A549 (cell line): ENCODE results near the gene WNT7A. TPM values are rescaled to one million over a fixed set of nuclear protein-coding genes. Genes with fewer than 3 reads are reported as not detected.
A peak's percentile ranks its signal among the peaks of the same experiment; 100 is the strongest.

Experiments
- ATAC-seq, 2 experiments: fragments of 200-7000 bp in 1 of 2; fragments of >200 bp in 1 of 2; cut with Nextera tagmentation in 1 of 2; cut with Tn5 transposase in 1 of 2; 3 replicates each; pipeline versions ENCODE4 v1.8.0 to v1.9.1; 2018 to 2020; ENCODE audit warnings: mild to moderate bottlenecking in 1 of 2, moderate library complexity in 1 of 2
- CTCF ChIA-PET: fragments of 300-600 bp; sonication (Branson Sonifier 250); formaldehyde crosslinking; extraction: SDS; loops from one replicate; lab custom pipeline; 2021; ENCODE audit warnings: antibody characterized with exemption, inconsistent platforms; lab: Yijun Ruan, JAX
- POLR2A ChIA-PET: fragments of 350-600 bp; formaldehyde crosslinking; extraction: SDS; loops from one replicate; lab custom pipeline; 2021; ENCODE audit warnings: antibody characterized with exemption, inconsistent platforms; lab: Yijun Ruan, JAX
- DNase-seq, 2 experiments: peaks; one replicate each; pipeline versions ENCODE4 v3.0.0 to v3.0.0-alpha.2; 2011 to 2016; ENCODE audit warnings: low read depth in 1 of 2, low spot score in 1 of 2
- FAIRE-seq: peaks from 2 replicates; lab custom pipeline; 2011; peaks lifted over from hg19 to GRCh38; lab: Jason Lieb, UNC
- H3K27ac ChIP-seq, 2 experiments: fragments of >200 bp; sonication (Bioruptor Twin); formaldehyde crosslinking; 3 replicates each; pipeline ENCODE4 v1.5.1; 2016 to 2017
- H3K4me1 ChIP-seq: fragments of >200 bp; sonication (Bioruptor Twin); formaldehyde crosslinking; 3 replicates; pipeline ENCODE4 v1.6.1; 2016
- H3K4me2 ChIP-seq: fragments of >200 bp; sonication (Bioruptor Twin); formaldehyde crosslinking; 3 replicates; pipeline ENCODE4 v1.6.1; 2016
- H3K4me3 ChIP-seq: fragments of >200 bp; sonication (Bioruptor Twin); formaldehyde crosslinking; 3 replicates; pipeline ENCODE4 v1.5.1; 2016
- H3K9me3 ChIP-seq: fragments of >200 bp; sonication (Bioruptor Twin); formaldehyde crosslinking; 3 replicates; pipeline ENCODE4 v1.6.1; 2016
- CBX2 ChIP-seq: fragments of 200-600 bp; sonication (generic); IDR thresholded peaks from 2 replicates; pipeline ENCODE4 v1.6.1; 2016; ENCODE audit warnings: low read depth, mild to moderate bottlenecking, borderline replicate concordance
- CBX8 ChIP-seq: fragments of 200-600 bp; sonication (generic); IDR thresholded peaks from 2 replicates; pipeline ENCODE4 v1.6.1; 2016
- HDAC2 ChIP-seq: fragments of 200-600 bp; sonication (generic); IDR thresholded peaks from 2 replicates; pipeline ENCODE4 v1.6.1; 2016
- JUNB ChIP-seq: fragments of >200 bp; sonication (Bioruptor Twin); formaldehyde crosslinking; IDR thresholded peaks from 2 replicates; pipeline ENCODE4 v1.6.1; 2016
- MAFK ChIP-seq: fragments of 450-650 bp; IDR thresholded peaks from 2 replicates; pipeline ENCODE4 v1.6.1; 2014; ENCODE audit not compliant: partially characterized antibody
- NFE2L2 ChIP-seq: fragments of 150-350 bp; conservative IDR thresholded peaks from 2 replicates; pipeline ENCODE4 v1.6.1; 2014; ENCODE audit warnings: low read length
- RAD21 ChIP-seq, 2 experiments: fragments of >200 bp in 1 of 2; sonication (Bioruptor Twin) in 1 of 2; formaldehyde crosslinking in 1 of 2; IDR thresholded peaks in 1 of 2; conservative IDR thresholded peaks in 1 of 2; 2 replicates in 1 of 2; 3 replicates in 1 of 2; pipeline ENCODE4 v1.6.1; 2012 to 2018; ENCODE audit warnings: inconsistent platforms in 1 of 2
- TFCP2L1 ChIP-seq: fragments of 250-450 bp; sonication (Bioruptor Pico); IDR thresholded peaks from 2 replicates; pipeline ENCODE4 v1.5.0; 2021; ENCODE audit warnings: mild to moderate bottlenecking
- ZC3H11A ChIP-seq: fragments of 450-650 bp; IDR thresholded peaks from 2 replicates; pipeline ENCODE4 v1.6.1; 2014; ENCODE audit warnings: antibody characterized with exemption, mild to moderate bottlenecking
- WGBS: methylation state at CpG from one replicate; pipeline ENCODE4 v1.1.6; 2017; ENCODE audit errors: missing lambda C conversion rate; 5-methylcytosine and 5-hydroxymethylcytosine counted together
- polyA plus RNA-seq, 4 experiments: library from polyadenylated mRNA; depleted of rRNA in 3 of 4; stranded (reverse); fragments of >200 nt; fragmentation: RNase III in 1 of 4; extraction: RNeasy Plus Mini Kit Qiagen cat#74134 plus additional on column Dnase treatment in 1 of 4; gene quantifications; 2 replicates in 3 of 4; 3 replicates in 1 of 4; pipeline ENCODE4 v1.2.3, GENCODE V29; 2011 to 2017
- TF ChIP-seq, protein P1 (sequence below): IDR thresholded peaks from 2 replicates; pipeline ENCODE4 v1.6.1; 2012
- TF ChIP-seq, protein P2 (sequence below): IDR thresholded peaks from 2 replicates; pipeline ENCODE4 v1.6.1; 2012; ENCODE audit warnings: low read depth, borderline replicate concordance
- TF ChIP-seq, protein P3 (sequence below): fragments of 150-350 bp; IDR thresholded peaks from 2 replicates; pipeline ENCODE4 v1.6.1; 2014; ENCODE audit warnings: low read depth, mild to moderate bottlenecking, low read length
- TF ChIP-seq, protein P4 (sequence below): fragments of 200-600 bp; sonication (generic); IDR thresholded peaks from 2 replicates; pipeline ENCODE4 v1.6.1; 2016; ENCODE audit warnings: antibody characterized with exemption, mild to moderate bottlenecking, moderate library complexity

The WNT7A gene
- polyA plus RNA-seq, 2 of the 4 experiments (the other 2 are of a cell fraction): 0.03 TPM

DNA sequence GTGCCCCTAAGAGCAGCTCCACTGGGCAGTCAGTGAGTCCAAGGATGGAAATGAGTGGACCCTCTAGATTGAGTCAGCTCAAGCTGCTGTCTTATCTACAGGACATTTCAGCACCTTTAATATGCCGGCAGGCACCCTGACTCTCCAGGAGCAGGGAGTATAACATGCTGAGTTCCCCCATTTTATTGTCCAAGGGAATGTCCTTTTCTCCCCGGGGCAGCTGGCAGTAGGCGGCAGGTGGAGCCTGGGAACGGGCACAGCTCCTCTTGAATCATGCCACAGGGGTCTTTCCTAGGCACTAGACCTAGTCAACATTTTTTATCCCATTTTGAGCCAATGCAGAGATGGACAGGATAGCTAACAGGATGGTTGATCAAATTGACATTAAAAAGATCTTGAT lies 14.8 kb downstream of the WNT7A start:
- WGBS: 61% methylated on average over 4 of the region's 4 CpGs
- ATAC-seq: no peak
- CTCF ChIA-PET: interaction anchor here (0.9 to 1.3 kb wide), 3 partner anchors 16 to 210 kb away, joined by 3 to 4 read pairs (median 3); no protein-coding TSS in a partner anchor

DNA sequence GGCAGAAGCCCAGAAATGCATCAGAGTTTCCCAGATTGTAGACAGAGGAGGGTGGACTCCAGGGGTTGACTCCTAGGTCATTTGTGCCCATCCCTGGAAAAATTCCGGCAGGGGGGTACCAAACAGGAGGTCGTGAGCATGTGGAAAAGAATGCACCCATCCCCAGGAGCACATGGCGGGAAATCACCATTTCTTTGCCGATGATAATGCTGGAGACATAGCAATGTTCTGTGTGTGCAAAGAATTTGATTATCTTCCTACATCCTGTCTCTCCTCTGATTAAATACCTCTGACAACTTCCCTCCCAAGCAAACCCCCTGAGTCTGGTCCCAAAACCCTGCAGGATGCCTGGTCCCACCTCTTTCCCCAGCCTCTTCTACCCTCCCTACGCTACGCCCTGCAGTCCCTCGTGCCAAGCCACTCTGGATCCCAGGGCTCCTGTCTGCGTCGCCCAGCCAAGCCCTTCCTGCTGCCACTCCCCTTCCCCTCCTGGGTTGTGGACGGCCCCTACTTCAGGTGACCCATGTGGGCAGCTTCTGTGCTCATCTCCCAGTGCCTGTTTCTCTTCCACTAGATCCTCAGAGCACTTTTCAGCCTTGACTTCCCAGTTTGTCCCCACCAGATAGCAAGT lies 15.8 kb downstream of the WNT7A start:
- DNase-seq (no peak), ATAC-seq (no peak), FAIRE-seq (no peak)
- H3K4me1 ChIP-seq: no peaks in the 10 kb centered on the region
- H3K9me3 ChIP-seq: no peaks in the 10 kb centered on the region
- no peak overlapping the region for H3K4me2 ChIP-seq
- TF ChIP-seq CBX8: no peak
- TF ChIP-seq TFCP2L1 (CRISPR knock-in tag): no peak
- TF ChIP-seq, protein P1, sequence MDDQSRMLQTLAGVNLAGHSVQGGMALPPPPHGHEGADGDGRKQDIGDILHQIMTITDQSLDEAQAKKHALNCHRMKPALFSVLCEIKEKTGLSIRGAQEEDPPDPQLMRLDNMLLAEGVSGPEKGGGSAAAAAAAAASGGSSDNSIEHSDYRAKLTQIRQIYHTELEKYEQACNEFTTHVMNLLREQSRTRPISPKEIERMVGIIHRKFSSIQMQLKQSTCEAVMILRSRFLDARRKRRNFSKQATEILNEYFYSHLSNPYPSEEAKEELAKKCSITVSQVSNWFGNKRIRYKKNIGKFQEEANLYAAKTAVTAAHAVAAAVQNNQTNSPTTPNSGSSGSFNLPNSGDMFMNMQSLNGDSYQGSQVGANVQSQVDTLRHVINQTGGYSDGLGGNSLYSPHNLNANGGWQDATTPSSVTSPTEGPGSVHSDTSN: no peak
- TF ChIP-seq NFE2L2: no peak
- TF ChIP-seq, protein P2, sequence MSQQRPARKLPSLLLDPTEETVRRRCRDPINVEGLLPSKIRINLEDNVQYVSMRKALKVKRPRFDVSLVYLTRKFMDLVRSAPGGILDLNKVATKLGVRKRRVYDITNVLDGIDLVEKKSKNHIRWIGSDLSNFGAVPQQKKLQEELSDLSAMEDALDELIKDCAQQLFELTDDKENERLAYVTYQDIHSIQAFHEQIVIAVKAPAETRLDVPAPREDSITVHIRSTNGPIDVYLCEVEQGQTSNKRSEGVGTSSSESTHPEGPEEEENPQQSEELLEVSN: no peak
- TF ChIP-seq HDAC2: no peak
- TF ChIP-seq CBX2: no peak
- WGBS: 43% methylated on average over 10 of the region's 10 CpGs
- CTCF ChIA-PET: interaction anchor here (1.5 kb wide), 1 partner anchor 16 kb away, joined by 6 read pairs; the partner anchor contains the start of gene WNT7A
- H3K27ac ChIP-seq: no peak overlapping the region
- POLR2A ChIA-PET: no interaction called here
- H3K4me3 ChIP-seq: no peak overlapping the region

More for the DNA sequence above, 14.8 kb downstream of the WNT7A start:
- no peaks in the 10 kb centered on the region for H3K4me1 ChIP-seq
- H3K4me2 ChIP-seq: no peak overlapping the region
- no peaks in the 10 kb centered on the region for H3K9me3 ChIP-seq
- DNase-seq (no peak), FAIRE-seq (no peak)
- TF ChIP-seq JUNB (no peak), ZC3H11A (no peak), RAD21 (conservative IDR thresholded peaks at IDR 0.05 in 1 of 2, IDR thresholded peaks at IDR 0.05 in 1 of 2) (no peak)
- TF ChIP-seq, protein P3, sequence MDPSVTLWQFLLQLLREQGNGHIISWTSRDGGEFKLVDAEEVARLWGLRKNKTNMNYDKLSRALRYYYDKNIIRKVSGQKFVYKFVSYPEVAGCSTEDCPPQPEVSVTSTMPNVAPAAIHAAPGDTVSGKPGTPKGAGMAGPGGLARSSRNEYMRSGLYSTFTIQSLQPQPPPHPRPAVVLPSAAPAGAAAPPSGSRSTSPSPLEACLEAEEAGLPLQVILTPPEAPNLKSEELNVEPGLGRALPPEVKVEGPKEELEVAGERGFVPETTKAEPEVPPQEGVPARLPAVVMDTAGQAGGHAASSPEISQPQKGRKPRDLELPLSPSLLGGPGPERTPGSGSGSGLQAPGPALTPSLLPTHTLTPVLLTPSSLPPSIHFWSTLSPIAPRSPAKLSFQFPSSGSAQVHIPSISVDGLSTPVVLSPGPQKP: no peak
- no peak overlapping the region for H3K4me3 ChIP-seq
- H3K27ac ChIP-seq: no peak overlapping the region
- POLR2A ChIA-PET: no interaction called here

DNA sequence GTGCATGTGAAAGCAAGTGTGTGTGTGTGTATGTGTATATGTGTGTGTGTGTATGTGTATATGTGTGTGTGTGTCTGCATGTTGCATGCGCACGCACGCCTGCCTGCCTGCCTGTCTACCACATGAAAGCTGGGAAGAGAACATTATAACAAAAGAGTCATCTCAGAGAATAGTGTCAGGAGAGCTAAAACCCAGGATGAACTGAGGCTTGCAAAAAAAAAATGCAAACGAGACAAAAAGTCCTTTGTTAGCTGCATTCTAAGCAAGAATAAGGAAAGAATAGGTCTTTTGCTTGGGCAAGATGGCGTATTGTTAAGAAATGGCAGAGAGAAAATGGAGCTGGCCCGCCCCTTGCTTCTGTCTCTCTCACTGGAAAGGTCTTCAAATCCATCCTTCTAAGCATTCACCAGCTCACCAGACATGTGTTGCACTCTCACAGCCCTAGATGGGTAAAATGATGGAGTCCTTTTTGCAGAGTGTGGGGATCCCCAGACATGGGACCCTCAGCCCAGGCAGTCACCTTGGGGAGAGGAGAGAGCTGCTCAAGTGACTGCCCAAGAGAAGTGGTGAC lies 16.4 kb downstream of the WNT7A start:
- ATAC-seq (no peak), FAIRE-seq (no peak), DNase-seq (no peak)
- no peaks in the 10 kb centered on the region for H3K4me1 ChIP-seq
- H3K27ac ChIP-seq: no peak overlapping the region
- no peaks in the 10 kb centered on the region for H3K9me3 ChIP-seq
- 50% methylated on average over 6 of the region's 6 CpGs for WGBS
- H3K4me3 ChIP-seq: no peak overlapping the region
- peak; percentile 29 for TF ChIP-seq MAFK
- TF ChIP-seq, protein P4, sequence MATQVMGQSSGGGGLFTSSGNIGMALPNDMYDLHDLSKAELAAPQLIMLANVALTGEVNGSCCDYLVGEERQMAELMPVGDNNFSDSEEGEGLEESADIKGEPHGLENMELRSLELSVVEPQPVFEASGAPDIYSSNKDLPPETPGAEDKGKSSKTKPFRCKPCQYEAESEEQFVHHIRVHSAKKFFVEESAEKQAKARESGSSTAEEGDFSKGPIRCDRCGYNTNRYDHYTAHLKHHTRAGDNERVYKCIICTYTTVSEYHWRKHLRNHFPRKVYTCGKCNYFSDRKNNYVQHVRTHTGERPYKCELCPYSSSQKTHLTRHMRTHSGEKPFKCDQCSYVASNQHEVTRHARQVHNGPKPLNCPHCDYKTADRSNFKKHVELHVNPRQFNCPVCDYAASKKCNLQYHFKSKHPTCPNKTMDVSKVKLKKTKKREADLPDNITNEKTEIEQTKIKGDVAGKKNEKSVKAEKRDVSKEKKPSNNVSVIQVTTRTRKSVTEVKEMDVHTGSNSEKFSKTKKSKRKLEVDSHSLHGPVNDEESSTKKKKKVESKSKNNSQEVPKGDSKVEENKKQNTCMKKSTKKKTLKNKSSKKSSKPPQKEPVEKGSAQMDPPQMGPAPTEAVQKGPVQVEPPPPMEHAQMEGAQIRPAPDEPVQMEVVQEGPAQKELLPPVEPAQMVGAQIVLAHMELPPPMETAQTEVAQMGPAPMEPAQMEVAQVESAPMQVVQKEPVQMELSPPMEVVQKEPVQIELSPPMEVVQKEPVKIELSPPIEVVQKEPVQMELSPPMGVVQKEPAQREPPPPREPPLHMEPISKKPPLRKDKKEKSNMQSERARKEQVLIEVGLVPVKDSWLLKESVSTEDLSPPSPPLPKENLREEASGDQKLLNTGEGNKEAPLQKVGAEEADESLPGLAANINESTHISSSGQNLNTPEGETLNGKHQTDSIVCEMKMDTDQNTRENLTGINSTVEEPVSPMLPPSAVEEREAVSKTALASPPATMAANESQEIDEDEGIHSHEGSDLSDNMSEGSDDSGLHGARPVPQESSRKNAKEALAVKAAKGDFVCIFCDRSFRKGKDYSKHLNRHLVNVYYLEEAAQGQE: no peak
- H3K4me2 ChIP-seq: no peak overlapping the region
- POLR2A ChIA-PET: no interaction called here
- CTCF ChIA-PET: interaction anchor here (1.3 to 1.5 kb wide), 2 partner anchors 17 to 208 kb away, joined by 3 to 6 read pairs; partner anchors contain the start of gene WNT7A
